ENCODE data around the gene BCAR1.

BCAR1 gene

GRCh38 chr16:75254359-75254837 lies 3.0 kb upstream of the BCAR1 start:
- H3K4me3 ChIP-seq (ENCODE audit: low read depth, low read length) = no peak overlapping the region
- in situ Hi-C loops (cut with HindIII; ENCODE audit: low sequenced_read_pairs) = no loop called here
- TF ChIP-seq CTCF (IDR thresholded peaks at IDR 0.05; ENCODE audit: low read depth, low read length, missing control alignments) = no peak
- no peak for DNase-seq (ENCODE audit: low read depth)

GRCh38 chr16:75252946-75253911 lies 1.8 kb upstream of the BCAR1 start:
- no peak for DNase-seq (ENCODE audit: low read depth)
- no peak for TF ChIP-seq CTCF (IDR thresholded peaks at IDR 0.05; ENCODE audit: low read depth, low read length, missing control alignments)
- in situ Hi-C loops (cut with HindIII; ENCODE audit: low sequenced_read_pairs) = no loop called here
- peak overlapping the region; percentile 14 for H3K4me3 ChIP-seq (ENCODE audit: low read depth, low read length)

GRCh38 chr16:75252049-75252864 lies 833 bp upstream of the BCAR1 start:
- peak overlapping the region; percentile 15 for H3K4me3 ChIP-seq (ENCODE audit: low read depth, low read length)
- no peak for DNase-seq (ENCODE audit: low read depth)
- in situ Hi-C loops (cut with HindIII; ENCODE audit: low sequenced_read_pairs) = no loop called here
- TF ChIP-seq CTCF (IDR thresholded peaks at IDR 0.05; ENCODE audit: low read depth, low read length, missing control alignments) = no peak

- in situ Hi-C loops (cut with HindIII; ENCODE audit: low sequenced_read_pairs) = no loop called here
- no peak for DNase-seq (ENCODE audit: low read depth)
- TF ChIP-seq CTCF (IDR thresholded peaks at IDR 0.05; ENCODE audit: low read depth, low read length, missing control alignments) = no peak
- H3K4me3 ChIP-seq (ENCODE audit: low read depth, low read length) = peak overlapping the region; percentile 70
These were observed 580 bp downstream of the BCAR1 start for GRCh38 chr16:75250809-75251279.

GRCh38 chr16:75250089-75250808 lies 1.2 kb downstream of the BCAR1 start:
- H3K4me3 ChIP-seq (ENCODE audit: low read depth, low read length) = peak overlapping the region; percentile 70
- DNase-seq (ENCODE audit: low read depth) = no peak
- in situ Hi-C loops (cut with HindIII; ENCODE audit: low sequenced_read_pairs) = no loop called here
- no peak for TF ChIP-seq CTCF (IDR thresholded peaks at IDR 0.05; ENCODE audit: low read depth, low read length, missing control alignments)

GRCh38 chr16:75249441-75249840 lies 2.0 kb downstream of the BCAR1 start:
- no peak for TF ChIP-seq CTCF (IDR thresholded peaks at IDR 0.05; ENCODE audit: low read depth, low read length, missing control alignments)
- peak overlapping the region; percentile 70 for H3K4me3 ChIP-seq (ENCODE audit: low read depth, low read length)
- no peak for DNase-seq (ENCODE audit: low read depth)
- in situ Hi-C loops (cut with HindIII; ENCODE audit: low sequenced_read_pairs) = loop anchor here (25.0 kb wide), 1 partner anchor 138 kb away; no protein-coding TSS in a partner anchor
